GM20431 (cell line): ENCODE results near the gene TOP2B.

Source experiments
- in situ Hi-C: fragments of 300-500 bp; cut with MseI, MboI; formaldehyde crosslinking; loops from one replicate; pipeline ENCODE4 v1.15.0; 2020; ENCODE audit warnings: low sequenced_read_pairs; ENCODE audit not compliant: unreplicated experiment

The TOP2B gene

GRCh38 chr3:25633919-25634318 is 30.8 kb downstream of the TOP2B start:
- in situ Hi-C loops = loop anchor here (25.0 kb wide), 1 partner anchor 228 kb away; no protein-coding TSS in a partner anchor

- in situ Hi-C loops = loop anchor here (25.0 kb wide), 1 partner anchor 230 kb away; no protein-coding TSS in a partner anchor
Measured at GRCh38 chr3:25631989-25632388, 32.7 kb downstream of the TOP2B start.

- in situ Hi-C loops = no loop called here
Measured at GRCh38 chr3:25621087-25621486, 43.6 kb downstream of the TOP2B start.

- in situ Hi-C loops = no loop called here
Measured at GRCh38 chr3:25620493-25620892, 44.2 kb downstream of the TOP2B start.

- in situ Hi-C loops = no loop called here
Measured at GRCh38 chr3:25619382-25619781, 45.3 kb downstream of the TOP2B start.

GRCh38 chr3:25618028-25618427 is 46.7 kb downstream of the TOP2B start:
- in situ Hi-C loops = no loop called here

- in situ Hi-C loops = no loop called here
Measured at GRCh38 chr3:25611193-25611592, 53.5 kb downstream of the TOP2B start.

GRCh38 chr3:25610779-25611178 is 53.9 kb downstream of the TOP2B start:
- in situ Hi-C loops = no loop called here

GRCh38 chr3:25610167-25610566 is 54.5 kb downstream of the TOP2B start:
- in situ Hi-C loops = no loop called here

GRCh38 chr3:25604107-25604805 is 60.5 kb downstream of the TOP2B start:
- in situ Hi-C loops = no loop called here

- in situ Hi-C loops = no loop called here
Measured at GRCh38 chr3:25603703-25604102, 61.0 kb downstream of the TOP2B start.

- in situ Hi-C loops = no loop called here
Measured at GRCh38 chr3:25597535-25598101, 67.1 kb downstream of the TOP2B start.

- in situ Hi-C loops = no loop called here
Measured at GRCh38 chr3:25594007-25594502, 70.7 kb downstream of the TOP2B start.

GRCh38 chr3:25593001-25593400 is 71.7 kb downstream of the TOP2B start:
- in situ Hi-C loops = no loop called here

- in situ Hi-C loops = no loop called here
Measured at GRCh38 chr3:25592510-25592968, 72.2 kb downstream of the TOP2B start.

- in situ Hi-C loops = no loop called here
Measured at GRCh38 chr3:25589783-25590258, 74.9 kb downstream of the TOP2B start.

GRCh38 chr3:25589104-25589782 is 75.5 kb downstream of the TOP2B start:
- in situ Hi-C loops = no loop called here

GRCh38 chr3:25588441-25589103 is 76.1 kb downstream of the TOP2B start:
- in situ Hi-C loops = no loop called here

GRCh38 chr3:25587975-25588374 is 76.7 kb downstream of the TOP2B start:
- in situ Hi-C loops = no loop called here

GRCh38 chr3:25587526-25587925 is 77.2 kb downstream of the TOP2B start:
- in situ Hi-C loops = no loop called here
